DMS114 treated with DMSO at 0.1 percent for 48 hours (cell line): ENCODE measurements around the gene PRKCH.

Experiments
- DNase-seq: peaks from one replicate; lab custom pipeline; 2025; ENCODE audit not compliant: unreplicated experiment; lab: John Stamatoyannopoulos, UW

Gene PRKCH

GRCh38 chr14:61420326-61420725 lies 98.9 kb downstream of the PRKCH start:
- no peak for DNase-seq

GRCh38 chr14:61421212-61421923 lies 100.0 kb downstream of the PRKCH start:
- no peak for DNase-seq

- no peak for DNase-seq
Observed at GRCh38 chr14:61426048-61426447, 104.7 kb downstream of the PRKCH start.

GRCh38 chr14:61428261-61428660 lies 106.9 kb downstream of the PRKCH start:
- DNase-seq: no peak

DNA sequence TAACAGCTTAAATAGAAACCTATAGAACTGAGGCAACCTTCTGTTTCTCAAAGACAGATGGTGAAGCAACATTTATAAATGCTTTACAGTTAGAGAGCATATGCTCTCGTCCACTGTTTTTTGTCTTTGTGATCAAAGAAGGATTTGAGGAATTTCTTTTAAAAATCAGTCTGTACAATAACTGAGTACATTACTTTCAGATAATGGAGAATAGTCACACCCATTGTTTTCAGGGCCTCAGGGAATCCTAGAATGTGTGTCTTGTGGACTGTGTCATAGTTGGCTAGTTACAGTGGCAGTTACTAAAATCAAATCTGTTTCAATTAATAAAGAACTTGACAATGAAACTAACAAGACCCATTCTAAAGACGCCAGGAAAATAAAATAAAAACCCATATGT lies 107.9 kb downstream of the PRKCH start:
- no peak for DNase-seq

GRCh38 chr14:61430066-61430757 lies 108.8 kb downstream of the PRKCH start:
- DNase-seq: no peak

GRCh38 chr14:61433169-61433568 lies 111.8 kb downstream of the PRKCH start:
- no peak for DNase-seq

GRCh38 chr14:61433828-61434227 lies 112.4 kb downstream of the PRKCH start:
- no peak for DNase-seq

DNA sequence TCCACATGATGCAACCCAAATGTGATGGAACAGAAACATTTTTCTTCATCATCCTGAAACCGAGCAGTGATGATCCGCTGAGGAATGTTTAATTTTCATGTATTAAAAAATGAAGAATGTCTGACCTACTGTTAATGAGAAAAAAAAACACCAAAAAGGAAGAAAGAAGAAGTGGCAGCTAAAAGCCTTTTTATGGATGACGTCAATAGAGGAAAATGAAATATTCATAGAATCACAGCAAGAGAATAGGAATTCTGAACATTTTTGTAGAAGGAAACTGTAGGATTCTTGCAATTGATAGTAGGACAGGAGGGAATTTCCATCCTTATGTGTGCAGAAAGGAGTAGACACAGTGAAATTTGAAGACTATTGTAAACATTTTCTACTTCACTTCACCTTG lies 112.9 kb downstream of the PRKCH start:
- no peak for DNase-seq

DNA sequence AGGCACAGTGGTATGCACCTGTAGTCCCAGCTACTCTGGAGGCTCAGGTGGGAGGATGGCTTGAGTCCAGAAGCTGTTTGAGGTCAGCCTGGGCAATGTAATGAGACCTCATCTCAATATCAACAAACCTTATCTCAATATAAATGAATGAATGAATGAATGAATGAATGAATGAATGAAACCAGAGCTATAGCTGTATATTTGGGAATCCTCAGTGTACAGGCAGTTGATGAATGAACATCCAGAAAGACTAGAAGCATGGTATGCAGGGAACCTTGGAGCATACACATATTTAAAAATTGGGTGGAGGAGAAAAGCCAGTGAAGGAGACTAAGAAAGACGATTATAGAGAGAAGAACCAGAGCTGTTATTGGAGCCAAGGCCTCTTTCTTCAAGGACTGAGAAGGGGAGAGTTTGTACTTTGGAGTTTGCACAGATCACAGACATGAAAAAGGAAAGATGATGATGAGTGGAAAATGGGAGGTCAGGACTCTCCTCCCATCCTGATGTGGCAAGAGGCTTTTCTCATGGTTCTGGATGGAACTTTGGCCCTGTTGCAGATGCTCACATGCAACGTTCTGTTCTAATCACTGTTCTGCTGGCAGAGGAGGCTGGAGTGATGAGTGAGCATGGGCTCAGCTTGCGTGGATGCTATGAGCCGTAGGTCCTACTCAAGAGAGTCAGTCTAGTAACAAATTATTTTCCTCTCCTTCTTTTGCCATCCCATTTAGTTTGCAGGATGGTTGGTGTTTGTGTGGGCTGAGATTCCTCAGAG lies 114.4 kb downstream of the PRKCH start:
- no peak for DNase-seq

DNA sequence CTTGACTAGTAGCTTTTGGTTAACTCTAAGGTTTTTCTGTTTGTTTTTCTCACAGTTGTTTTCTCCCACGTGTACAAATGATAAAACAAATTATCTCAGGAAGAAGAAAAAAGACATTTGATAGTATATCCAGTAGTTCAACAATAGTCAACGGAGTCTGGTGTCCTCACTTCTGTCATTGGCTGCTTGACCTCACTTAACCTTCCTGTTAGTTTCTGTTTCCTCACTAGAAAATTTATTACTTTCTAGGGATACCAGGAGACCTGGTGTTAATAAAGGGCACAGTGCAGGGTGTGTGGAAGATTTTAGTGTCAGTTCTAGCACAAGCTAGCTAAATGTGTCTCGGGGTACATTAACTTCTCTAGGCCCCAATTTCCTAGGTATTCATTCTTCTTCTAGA lies 116.0 kb downstream of the PRKCH start:
- DNase-seq: no peak

DNA sequence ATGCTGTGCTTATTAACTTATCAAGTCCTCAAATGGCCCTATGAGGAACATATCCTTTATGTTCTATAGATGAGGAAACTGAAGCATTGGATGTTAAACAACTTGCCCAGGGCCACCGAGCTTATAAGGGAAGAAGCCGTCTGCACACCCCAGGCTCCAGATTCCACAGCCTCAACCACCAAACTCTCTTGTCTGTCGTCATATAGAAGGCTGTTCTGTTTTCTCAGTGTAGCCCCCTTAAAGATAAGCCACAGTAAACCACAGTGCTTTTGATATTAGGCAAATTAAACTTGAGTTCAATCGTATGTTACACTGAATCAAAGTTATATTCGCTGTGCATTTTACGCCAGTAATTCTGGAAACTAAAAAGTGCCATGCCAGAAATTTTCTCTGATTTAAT lies 116.7 kb downstream of the PRKCH start:
- no peak for DNase-seq

GRCh38 chr14:61438497-61438859 lies 117.1 kb downstream of the PRKCH start:
- DNase-seq: no peak

GRCh38 chr14:61438860-61439765 lies 117.7 kb downstream of the PRKCH start:
- DNase-seq: no peak

GRCh38 chr14:61439779-61440418 lies 118.5 kb downstream of the PRKCH start:
- no peak for DNase-seq

DNA sequence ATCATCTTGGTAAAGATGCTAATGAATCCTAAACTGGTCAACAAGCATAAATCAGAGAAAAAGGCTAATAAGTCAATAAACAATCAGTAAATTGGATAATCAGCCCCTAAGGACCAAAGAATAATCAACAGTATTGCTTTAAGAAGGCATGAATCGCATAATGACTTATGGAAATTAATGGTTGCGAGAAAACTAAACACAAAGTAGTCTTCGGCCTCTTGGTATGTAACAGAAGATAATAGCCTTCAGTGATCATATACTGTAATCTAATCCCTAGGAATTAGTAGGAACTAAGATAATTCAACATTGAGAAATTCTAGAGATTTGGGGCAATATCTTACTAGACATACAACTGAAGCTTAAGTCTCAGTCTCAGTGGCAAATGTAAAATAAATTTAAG lies 122.1 kb downstream of the PRKCH start:
- no peak for DNase-seq

DNA sequence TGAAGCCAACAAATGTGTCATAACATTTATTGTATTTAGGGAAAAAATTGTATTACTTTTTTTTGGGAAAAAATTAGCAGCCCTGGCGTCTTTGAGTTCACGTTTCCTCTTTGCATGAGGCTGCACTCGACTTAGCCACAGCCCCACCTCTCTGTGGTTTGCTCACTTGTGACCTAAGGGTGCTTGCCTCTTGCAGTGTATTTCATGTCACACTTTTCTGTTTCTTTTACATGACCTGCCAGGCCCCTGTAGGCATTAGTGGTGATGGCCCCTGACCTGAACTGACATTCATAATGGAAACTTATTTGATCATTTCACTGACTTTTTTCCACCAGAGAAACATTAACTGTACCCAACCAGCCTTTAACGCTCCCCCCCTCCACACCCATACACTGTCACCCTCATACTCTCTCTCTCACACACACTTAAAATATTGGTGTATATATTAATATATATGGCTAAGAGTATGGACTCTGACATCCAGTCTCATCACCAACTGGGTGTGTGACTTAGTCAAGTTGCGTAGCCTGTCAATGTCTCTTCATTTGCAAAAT lies 122.9 kb downstream of the PRKCH start:
- no peak for DNase-seq

DNA sequence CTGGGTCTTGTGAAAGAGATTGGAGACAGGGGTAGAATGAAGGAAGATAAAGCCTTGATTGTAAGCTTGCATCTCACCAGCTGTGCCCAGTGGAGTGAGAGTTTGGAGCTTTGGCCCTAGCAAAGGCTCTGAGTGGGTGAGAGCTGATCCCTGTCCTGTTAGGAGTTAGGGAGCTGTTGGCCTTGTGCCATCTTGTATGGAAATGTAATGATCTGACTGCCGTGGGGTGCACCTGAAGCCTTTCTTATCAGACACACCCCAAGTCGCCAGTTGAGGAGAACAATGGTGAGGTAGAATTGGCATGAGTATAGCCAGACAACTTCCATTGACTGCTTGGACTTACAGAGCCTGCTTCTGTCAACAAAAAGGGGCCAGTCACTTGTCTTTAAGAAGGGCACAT lies 130.1 kb downstream of the PRKCH start:
- DNase-seq: no peak

DNA sequence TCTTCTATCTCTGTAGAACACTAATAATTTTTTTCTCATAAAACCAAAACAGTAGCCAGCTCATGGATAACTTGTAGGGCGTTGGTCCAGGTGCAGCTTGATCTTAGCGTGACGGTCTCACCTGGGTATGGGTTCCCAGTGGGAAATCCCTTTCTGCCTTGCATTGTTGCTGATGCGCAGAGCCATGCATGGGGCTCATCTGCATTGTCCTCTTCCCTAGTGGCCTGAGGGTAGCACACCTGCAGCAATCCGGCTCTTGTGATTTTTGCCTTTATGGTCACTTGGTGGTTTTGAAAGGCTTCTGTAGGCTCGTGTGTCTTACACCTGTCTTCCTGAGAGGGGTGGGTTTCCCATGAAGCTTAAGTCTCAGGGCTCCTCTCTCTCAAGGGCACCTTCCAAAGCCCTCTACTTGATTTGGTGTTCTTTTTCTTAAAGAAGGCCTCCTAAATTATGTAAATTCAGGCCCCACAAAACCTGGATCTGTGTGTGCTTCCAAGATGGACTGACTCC lies 130.6 kb downstream of the PRKCH start:
- DNase-seq: no peak

- DNase-seq: no peak
Observed at GRCh38 chr14:61452452-61452851, 131.1 kb downstream of the PRKCH start.
